Endodermal cell (in vitro differentiated cells): ENCODE measurements around the gene TOR1A. TPM values are rescaled to one million over a fixed set of nuclear protein-coding genes. Genes with fewer than 3 reads are reported as not detected.

Experiments
- DNase-seq: peaks from one replicate; pipeline ENCODE4 v3.0.0-alpha.2; 2017
- H3K27ac ChIP-seq: 2 replicates; pipeline ENCODE4 v1.5.1; 2013; ENCODE audit warnings: mild to moderate bottlenecking, low read depth, low read length, moderate library complexity
- H3K27me3 ChIP-seq: 2 replicates; pipeline ENCODE4 v1.6.1; 2013; ENCODE audit warnings: mild to moderate bottlenecking, low read length, moderate library complexity; ENCODE audit not compliant: insufficient read depth, control insufficient read depth, poor library complexity, severe bottlenecking
- H3K36me3 ChIP-seq: 2 replicates; pipeline ENCODE4 v1.7.0; 2013; ENCODE audit warnings: mild to moderate bottlenecking, low read length, moderate library complexity; ENCODE audit not compliant: control insufficient read depth, insufficient read depth
- H3K4me1 ChIP-seq: one replicate; pipeline ENCODE4 v1.7.0; 2013; ENCODE audit warnings: low read length; ENCODE audit not compliant: control insufficient read depth, insufficient read depth
- H3K4me3 ChIP-seq: 2 replicates; pipeline ENCODE4 v1.5.1; 2013; ENCODE audit warnings: mild to moderate bottlenecking, low read length, moderate library complexity
- H3K9ac ChIP-seq: 2 replicates; pipeline ENCODE4 v1.6.1; 2013; ENCODE audit warnings: mild to moderate bottlenecking, low read length, moderate library complexity; ENCODE audit not compliant: poor library complexity, severe bottlenecking; ENCODE audit errors: extremely low read depth
- H3K9me3 ChIP-seq: 2 replicates; pipeline ENCODE4 v1.6.1; 2013; ENCODE audit warnings: mild to moderate bottlenecking, low read length, moderate library complexity; ENCODE audit not compliant: control insufficient read depth
- H3K27ac Mint-ChIP-seq: 2 replicates; pipeline ENCODE4 v1.8.0; 2020; ENCODE audit warnings: mixed read lengths
- H3K27me3 Mint-ChIP-seq: 2 replicates; pipeline ENCODE4 v1.8.0; 2021; ENCODE audit warnings: mild to moderate bottlenecking, mixed read lengths; ENCODE audit not compliant: insufficient read depth
- H3K36me3 Mint-ChIP-seq: 2 replicates; pipeline ENCODE4 v1.8.0; 2020; ENCODE audit warnings: low read depth, mixed read lengths
- H3K4me1 Mint-ChIP-seq: 2 replicates; pipeline ENCODE4 v1.8.0; 2020; ENCODE audit warnings: mixed read lengths
- H3K4me3 Mint-ChIP-seq: 2 replicates; pipeline ENCODE4 v1.8.0; 2020; ENCODE audit warnings: mild to moderate bottlenecking, moderate library complexity, mixed read lengths
- H3K9me3 Mint-ChIP-seq: 2 replicates; pipeline ENCODE4 v1.8.0; 2020; ENCODE audit warnings: mild to moderate bottlenecking, mixed read lengths
- WGBS, 2 experiments: methylation state at CpG; one replicate each; pipeline versions ENCODE4 v1.1.5 to v1.1.7; 2013; ENCODE audit warnings: missing lambda C conversion rate in 2 of 2, mixed read lengths in 1 of 2; ENCODE audit not compliant: insufficient coverage in 1 of 2, insufficient read length in 1 of 2; 5-methylcytosine and 5-hydroxymethylcytosine counted together
- total RNA-seq, 2 donors: library from RNA; stranded (reverse); fragmentation: NEBNext Ultra II Directional in 1 of 2; extraction: Animal tissue kit (Norgen Biotek cat#: 25700) in 1 of 2; gene quantifications; 2 replicates in 1 of 2; 3 replicates in 1 of 2; pipeline ENCODE4 v1.2.1, GENCODE V29; 2021
- TF ChIP-seq, protein P1 (sequence below): fragments of 200-600 bp; sonication (generic); conservative IDR thresholded peaks from 2 replicates; pipeline ENCODE4 v1.5.0; 2021; ENCODE audit warnings: antibody characterized with exemption, mild to moderate bottlenecking

Gene TOR1A
- total RNA-seq, 2 donors from 2014 or later = 48.4 to 49.9 TPM

DNA sequence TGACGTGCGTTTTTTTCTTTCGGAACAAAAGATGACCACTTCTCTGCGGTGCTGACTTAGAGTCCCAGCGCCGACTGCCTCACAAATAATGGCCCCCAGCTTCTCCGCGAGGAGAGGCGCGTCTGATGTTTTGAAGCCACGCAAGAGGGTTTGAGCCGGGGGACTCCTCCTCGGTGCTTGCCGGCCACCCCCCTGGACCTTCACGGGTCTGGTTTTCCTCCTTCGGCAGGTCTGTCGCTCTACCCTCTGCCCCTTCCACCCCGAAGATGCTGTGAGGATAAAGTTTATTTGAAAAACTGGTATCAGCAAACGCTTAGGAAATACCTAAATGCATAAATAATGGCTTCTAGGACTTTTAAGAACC is 11.9 kb upstream of the TOR1A start:
- H3K9me3 ChIP-seq = no peaks in the 10 kb centered on the region
- H3K4me1 Mint-ChIP-seq = peaks cover 20% of the 10 kb centered on the region
- TF ChIP-seq, protein P1, sequence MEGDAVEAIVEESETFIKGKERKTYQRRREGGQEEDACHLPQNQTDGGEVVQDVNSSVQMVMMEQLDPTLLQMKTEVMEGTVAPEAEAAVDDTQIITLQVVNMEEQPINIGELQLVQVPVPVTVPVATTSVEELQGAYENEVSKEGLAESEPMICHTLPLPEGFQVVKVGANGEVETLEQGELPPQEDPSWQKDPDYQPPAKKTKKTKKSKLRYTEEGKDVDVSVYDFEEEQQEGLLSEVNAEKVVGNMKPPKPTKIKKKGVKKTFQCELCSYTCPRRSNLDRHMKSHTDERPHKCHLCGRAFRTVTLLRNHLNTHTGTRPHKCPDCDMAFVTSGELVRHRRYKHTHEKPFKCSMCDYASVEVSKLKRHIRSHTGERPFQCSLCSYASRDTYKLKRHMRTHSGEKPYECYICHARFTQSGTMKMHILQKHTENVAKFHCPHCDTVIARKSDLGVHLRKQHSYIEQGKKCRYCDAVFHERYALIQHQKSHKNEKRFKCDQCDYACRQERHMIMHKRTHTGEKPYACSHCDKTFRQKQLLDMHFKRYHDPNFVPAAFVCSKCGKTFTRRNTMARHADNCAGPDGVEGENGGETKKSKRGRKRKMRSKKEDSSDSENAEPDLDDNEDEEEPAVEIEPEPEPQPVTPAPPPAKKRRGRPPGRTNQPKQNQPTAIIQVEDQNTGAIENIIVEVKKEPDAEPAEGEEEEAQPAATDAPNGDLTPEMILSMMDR = no peak
- H3K27ac Mint-ChIP-seq = peak overlapping the region; percentile 92
- H3K4me3 ChIP-seq = peak overlapping the region; percentile 92
- WGBS, 2 experiments = 0 to 6% methylated on average over 3 to 19 of the region's 19 CpGs
- H3K36me3 ChIP-seq = peaks cover 28% of the 10 kb centered on the region
- no peaks in the 10 kb centered on the region for H3K9me3 Mint-ChIP-seq
- H3K27ac ChIP-seq = no peak overlapping the region
- peak overlapping the region; percentile 75 for H3K9ac ChIP-seq
- DNase-seq = no peak
- no peaks in the 10 kb centered on the region for H3K4me1 ChIP-seq
- peak overlapping the region; percentile 92 for H3K4me3 Mint-ChIP-seq
- H3K27me3 ChIP-seq = no peaks in the 10 kb centered on the region
- peaks cover 22% of the 10 kb centered on the region for H3K36me3 Mint-ChIP-seq
- peaks cover 1% of the 10 kb centered on the region for H3K27me3 Mint-ChIP-seq

DNA sequence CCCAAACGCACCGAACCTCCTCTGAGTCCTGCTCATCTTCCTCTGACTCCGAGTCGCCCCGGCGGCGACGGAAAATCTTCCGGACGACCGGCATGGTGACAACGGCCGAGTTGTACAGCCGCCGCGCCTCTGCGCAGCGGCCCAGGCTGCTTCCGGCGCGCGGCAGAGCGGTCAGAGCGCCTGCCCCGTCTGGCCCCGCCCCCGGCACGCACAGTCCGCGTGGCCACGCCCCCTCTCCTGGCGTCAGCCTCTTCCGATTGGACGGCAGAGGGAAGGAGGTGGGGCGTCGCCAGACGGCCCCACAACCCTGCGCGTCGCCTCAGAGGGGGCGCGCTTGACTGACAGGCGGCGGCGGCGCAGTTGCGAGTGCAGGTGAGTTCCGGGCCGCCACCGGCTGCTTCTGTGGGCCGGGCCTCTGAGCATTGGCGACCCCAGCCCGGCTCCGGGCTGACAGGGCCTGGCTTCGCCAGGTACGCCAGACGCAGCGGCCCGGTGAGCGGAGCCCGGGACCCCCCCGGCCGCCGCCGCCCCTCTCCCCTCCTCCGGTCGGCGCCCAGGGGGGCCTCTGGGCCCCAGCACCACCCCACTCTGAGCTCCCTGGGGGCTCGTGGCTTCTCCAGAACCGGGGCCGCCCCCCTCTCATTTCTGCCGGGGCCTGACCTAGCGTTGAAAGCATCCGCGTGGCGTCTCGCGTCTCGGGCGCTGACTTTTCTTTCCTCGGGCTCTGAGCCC is 11.4 kb upstream of the TOR1A start, which contains the start of the genes C9orf78 and USP20:
TSS of gene C9orf78 (minus strand) at position 148 of the 732 bp plus-strand sequence. CDS start at position 94, 54 bp downstream.
TSS of gene USP20 (plus strand) at position 331 of the 732 bp plus-strand sequence. CDS start 17,098 bp downstream, outside the sequence.
- 0% methylated on average over 33 to 81 of the region's 81 CpGs for WGBS, 2 experiments
- peak within 1 kb of the TSS; percentile 92 for H3K4me3 ChIP-seq
- peaks cover 34% of the 10 kb centered on the region for H3K36me3 ChIP-seq
- H3K27me3 ChIP-seq = no peaks in the 10 kb centered on the region
- H3K4me1 ChIP-seq = no peaks in the 10 kb centered on the region
- no peak within 1 kb of the TSS for H3K27ac ChIP-seq
- TF ChIP-seq, protein P1 = no peak
- H3K9ac ChIP-seq = peak within 1 kb of the TSS; percentile 75
- DNase-seq = peak; percentile 98
- peak within 1 kb of the TSS; percentile 92 for H3K4me3 Mint-ChIP-seq
- no peaks in the 10 kb centered on the region for H3K9me3 ChIP-seq
- peaks cover 20% of the 10 kb centered on the region for H3K4me1 Mint-ChIP-seq
- peaks cover 1% of the 10 kb centered on the region for H3K27me3 Mint-ChIP-seq
- peak within 1 kb of the TSS; percentile 97 for H3K27ac Mint-ChIP-seq
- H3K36me3 Mint-ChIP-seq = peaks cover 25% of the 10 kb centered on the region
- no peaks in the 10 kb centered on the region for H3K9me3 Mint-ChIP-seq

DNA sequence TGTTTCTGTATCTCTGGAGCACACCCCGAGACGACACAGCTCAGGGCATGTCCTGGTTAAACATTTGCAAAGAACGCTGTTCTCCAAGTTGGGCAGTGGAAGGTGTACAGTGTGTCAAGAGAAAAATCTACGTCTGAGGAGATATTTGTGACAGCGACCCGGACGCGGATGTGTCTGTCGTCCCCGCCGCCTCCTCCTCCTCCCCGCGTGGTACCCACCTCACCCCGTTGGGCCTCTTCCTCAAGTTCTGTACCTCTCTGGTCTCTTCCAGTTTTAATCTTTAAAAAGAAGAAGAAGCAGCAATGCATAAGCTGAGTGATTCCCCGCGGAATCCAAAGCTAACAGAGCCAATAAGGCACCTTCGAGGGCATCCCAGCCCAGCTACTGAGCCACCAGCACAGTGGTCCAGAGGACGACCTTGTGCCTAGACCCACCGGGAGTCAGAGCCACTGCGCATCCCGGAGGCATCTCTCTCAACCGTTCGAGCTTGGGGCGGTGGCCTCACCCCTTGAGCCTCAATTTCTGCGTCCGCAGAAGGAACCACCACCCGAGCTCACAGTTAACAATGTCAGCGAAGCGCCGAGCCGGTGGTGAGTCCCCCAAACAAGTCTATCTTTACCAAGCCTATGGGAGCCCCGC is 10.7 kb upstream of the TOR1A start:
- peaks cover 20% of the 10 kb centered on the region for H3K4me1 Mint-ChIP-seq
- H3K36me3 ChIP-seq = peaks cover 40% of the 10 kb centered on the region
- H3K36me3 Mint-ChIP-seq = peaks cover 29% of the 10 kb centered on the region
- peak overlapping the region; percentile 97 for H3K27ac Mint-ChIP-seq
- H3K4me3 Mint-ChIP-seq = peak overlapping the region; percentile 92
- 6 to 7% methylated on average over 18 to 32 of the region's 32 CpGs for WGBS, 2 experiments
- H3K4me1 ChIP-seq = no peaks in the 10 kb centered on the region
- peaks cover 1% of the 10 kb centered on the region for H3K27me3 Mint-ChIP-seq
- H3K27me3 ChIP-seq = no peaks in the 10 kb centered on the region
- no peaks in the 10 kb centered on the region for H3K9me3 Mint-ChIP-seq
- no peak overlapping the region for H3K27ac ChIP-seq
- TF ChIP-seq, protein P1 = no peak
- H3K4me3 ChIP-seq = peak overlapping the region; percentile 92
- no peaks in the 10 kb centered on the region for H3K9me3 ChIP-seq
- no peak for DNase-seq
- H3K9ac ChIP-seq = peak overlapping the region; percentile 44
